KBM-7 (cell line): ENCODE results near the gene DRAXIN.

Source experiments
- DNase-seq: peaks from one replicate; pipeline ENCODE4 v3.0.0-alpha.2; 2015
- in situ Hi-C: fragments of 300-500 bp; cut with MboI; formaldehyde crosslinking; loops from 2 replicates; pipeline ENCODE4 v1.14.3; 2020; ENCODE audit warnings: low sequenced_read_pairs, low pct_unique_long_range_greater_than_20kb, mixed read lengths

Gene DRAXIN

GRCh38 chr1:11728126-11728806 lies 36.8 kb downstream of the DRAXIN start:
- DNase-seq = no peak
- in situ Hi-C loops = loop anchor here (25.0 kb wide), 1 partner anchor 691 kb away; the partner anchor contains the start of gene MASP2

DNA sequence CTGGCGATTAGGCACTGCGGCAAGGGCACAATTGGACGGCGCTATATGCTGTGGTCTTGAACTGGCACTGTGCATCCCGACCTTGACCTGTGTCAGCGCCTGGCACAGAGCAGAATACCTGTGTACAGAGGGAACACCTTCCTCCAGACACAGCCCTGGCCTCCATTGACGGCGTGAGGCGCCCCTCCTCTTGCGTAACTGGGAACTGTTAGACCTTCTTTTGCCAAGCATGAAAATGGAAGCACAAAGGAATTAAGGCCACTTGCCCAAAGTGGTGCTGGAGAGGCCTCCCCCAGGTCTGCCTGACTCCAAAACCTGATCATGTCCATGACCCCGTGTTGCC lies 37.6 kb downstream of the DRAXIN start:
- in situ Hi-C loops = loop anchor here (25.0 kb wide), 1 partner anchor 692 kb away; the partner anchor contains the start of gene MASP2
- DNase-seq = no peak

DNA sequence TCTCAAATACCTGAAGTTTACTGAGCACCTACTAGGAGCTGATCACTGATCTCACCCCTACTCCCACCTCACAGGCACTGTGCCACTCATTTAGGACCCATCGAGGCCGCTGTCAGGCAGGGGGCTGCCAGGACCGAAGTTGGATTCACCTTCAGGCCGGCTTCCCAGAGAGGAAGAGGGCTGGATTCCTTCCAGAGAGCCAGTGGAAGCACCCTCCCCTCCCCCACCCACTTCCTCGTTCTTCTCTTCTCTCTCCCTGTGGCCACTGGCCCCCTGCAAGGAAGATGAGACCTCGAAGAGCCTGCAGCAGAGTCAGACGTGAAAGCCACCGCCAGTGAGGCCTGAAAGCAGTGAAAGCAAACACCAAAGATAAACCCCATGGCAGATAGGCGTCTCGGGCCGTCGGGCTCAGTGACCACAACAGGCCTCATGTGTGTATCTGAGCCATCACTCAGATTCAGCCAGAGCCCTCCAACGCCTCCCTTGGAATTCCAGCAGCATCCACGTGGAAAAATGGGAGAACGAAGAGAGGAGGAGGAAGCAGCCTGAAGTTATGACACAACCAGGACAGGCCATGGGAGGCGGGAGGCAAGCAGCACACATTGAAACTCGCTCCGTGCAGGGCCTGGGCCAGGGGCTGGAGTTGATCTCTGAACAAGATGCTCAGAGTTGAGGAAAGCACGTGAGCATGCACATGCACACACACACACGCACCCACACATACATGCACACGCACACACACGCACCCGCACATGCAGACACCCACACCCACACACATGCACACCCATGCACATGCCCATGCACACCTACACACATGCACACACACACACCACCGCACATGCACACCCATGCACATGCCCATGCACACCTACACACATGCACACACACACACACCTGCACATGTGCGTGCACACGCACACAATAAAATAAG lies 38.3 kb downstream of the DRAXIN start:
- no peak for DNase-seq
- in situ Hi-C loops = loop anchor here (25.0 kb wide), 1 partner anchor 692 kb away; the partner anchor contains the start of gene MASP2

- DNase-seq = peak; percentile 84
- in situ Hi-C loops = loop anchor here (25.0 kb wide), 1 partner anchor 693 kb away; the partner anchor contains the start of gene MASP2
Measured at GRCh38 chr1:11730429-11730891, 39.0 kb downstream of the DRAXIN start.

DNA sequence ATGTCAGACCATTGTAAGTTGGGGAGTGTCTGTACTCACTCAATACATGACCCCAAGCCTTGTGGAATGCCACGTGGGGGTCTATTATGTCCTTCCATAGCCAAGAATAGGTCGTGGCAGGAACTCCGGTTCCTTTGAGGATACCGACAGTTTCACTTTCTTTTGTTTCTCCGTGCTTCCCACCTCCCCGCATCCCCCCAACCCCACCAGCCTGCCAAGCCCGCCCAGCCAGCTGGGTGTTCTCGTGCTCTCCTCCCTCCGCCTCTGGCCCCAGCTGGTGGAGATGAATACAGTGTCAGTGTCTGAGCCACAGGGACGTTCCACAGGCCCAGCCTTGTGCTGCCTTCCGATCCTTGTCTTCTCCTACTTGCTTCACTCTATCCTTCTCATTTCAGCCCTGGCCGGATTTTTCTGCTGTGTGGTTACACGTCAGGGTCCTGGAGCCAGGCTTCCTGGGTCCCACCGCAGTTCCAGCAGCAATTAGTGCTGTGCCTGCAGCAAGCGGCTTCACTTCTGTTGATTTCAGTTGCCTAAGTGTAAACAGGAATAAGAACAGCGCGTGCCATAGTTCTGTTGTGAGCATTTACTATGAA lies 40.3 kb downstream of the DRAXIN start:
- in situ Hi-C loops = loop anchor here (25.0 kb wide), 1 partner anchor 694 kb away; the partner anchor contains the start of gene MASP2
- DNase-seq = no peak

DNA sequence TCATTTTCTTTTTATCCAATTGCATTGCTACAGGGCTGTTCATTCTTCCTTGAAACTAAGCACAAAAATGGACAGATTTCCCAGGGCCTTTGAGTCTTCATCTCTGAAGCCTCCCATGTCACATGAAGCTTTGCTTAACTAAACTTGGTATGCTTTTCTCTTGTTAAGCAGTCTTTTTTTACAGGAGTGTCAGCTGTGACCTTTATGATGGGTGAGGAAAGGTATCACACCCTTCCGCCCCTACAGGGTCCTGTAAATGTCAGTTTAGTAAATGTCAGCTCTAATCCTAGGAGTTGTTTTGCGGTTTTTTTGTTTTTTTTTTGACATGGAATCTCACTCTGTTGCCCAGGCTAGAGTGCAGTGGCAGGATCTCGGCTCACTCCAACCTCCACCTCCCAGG lies 41.8 kb downstream of the DRAXIN start:
- DNase-seq = no peak
- in situ Hi-C loops = loop anchor here (25.0 kb wide), 1 partner anchor 696 kb away; the partner anchor contains the start of gene MASP2

DNA sequence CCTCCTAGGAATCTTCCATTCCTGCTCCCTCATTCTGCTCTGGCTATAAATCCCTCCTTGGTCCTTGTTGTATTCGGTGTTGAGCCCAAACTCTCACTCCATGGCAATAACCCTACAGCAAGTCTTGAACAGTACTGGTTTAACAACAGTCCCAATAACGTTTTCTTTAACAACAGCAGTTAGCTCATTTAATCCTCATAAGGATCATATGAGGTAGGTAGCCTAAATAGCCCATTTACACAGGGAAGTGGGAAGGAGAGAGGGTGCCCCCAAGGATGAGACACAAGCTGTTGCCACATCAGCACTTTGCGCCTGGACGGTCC lies 44.0 kb downstream of the DRAXIN start:
- DNase-seq = no peak
- in situ Hi-C loops = loop anchor here (25.0 kb wide), 1 partner anchor 698 kb away; the partner anchor contains the start of gene MASP2

GRCh38 chr1:11735854-11736745 lies 44.6 kb downstream of the DRAXIN start, which contains the start of gene AGTRAP:
TSS of gene AGTRAP (plus strand) at chr1:11736136. CDS start at chr1:11736209, 73 bp downstream.
- in situ Hi-C loops = loop anchor here (25.0 kb wide), 1 partner anchor 699 kb away; the partner anchor contains the start of gene MASP2
- no peak for DNase-seq

DNA sequence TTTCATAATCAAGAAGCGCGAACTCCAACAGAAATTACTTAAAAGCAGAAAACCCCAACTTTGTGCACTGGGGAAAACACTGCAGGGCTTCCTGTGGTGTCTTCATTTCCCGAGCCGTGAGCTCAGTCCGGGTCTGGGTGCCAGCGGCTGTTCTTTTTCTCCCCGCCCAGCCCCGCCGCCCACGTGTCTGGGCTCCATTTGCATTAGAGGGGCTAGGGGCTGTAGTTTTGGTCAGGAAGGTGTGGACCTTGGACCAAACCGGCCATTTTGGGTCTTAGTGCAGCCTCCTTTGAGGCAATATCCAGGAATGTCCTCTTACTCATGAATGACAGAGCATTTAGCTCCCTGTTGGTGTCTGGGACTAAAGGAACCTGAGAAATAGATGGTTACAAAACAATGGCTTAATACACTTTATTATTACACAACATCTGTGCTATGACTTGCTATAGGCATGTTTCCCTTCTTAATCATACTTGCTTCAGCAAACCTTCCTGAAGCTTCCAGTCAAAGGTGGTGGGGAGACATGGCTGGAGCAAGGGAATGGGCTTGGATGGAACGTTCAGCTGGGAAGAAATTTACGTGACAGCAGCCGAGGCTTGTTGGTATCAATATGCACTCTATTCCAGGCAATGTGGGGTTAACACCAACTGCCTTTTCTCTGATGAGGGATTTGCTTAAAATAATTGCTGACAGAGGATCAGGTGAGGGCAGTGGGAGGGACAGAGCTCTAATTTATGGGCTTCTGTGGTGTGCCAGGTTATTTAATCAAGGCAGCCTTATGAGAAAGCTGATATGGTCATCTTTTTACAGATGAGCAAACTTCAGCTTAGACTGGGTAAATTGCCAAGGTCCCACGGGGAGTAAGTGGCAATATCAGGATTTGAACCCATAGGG lies 45.5 kb downstream of the DRAXIN start:
- peak; percentile 20 for DNase-seq
- in situ Hi-C loops = loop anchor here (25.0 kb wide), 1 partner anchor 700 kb away; the partner anchor contains the start of gene MASP2

GRCh38 chr1:11738096-11738495 lies 46.6 kb downstream of the DRAXIN start:
- no peak for DNase-seq
- in situ Hi-C loops = loop anchor here (25.0 kb wide), 1 partner anchor 701 kb away; the partner anchor contains the start of gene MASP2

- in situ Hi-C loops = loop anchor here (25.0 kb wide), 1 partner anchor 701 kb away; the partner anchor contains the start of gene MASP2
- DNase-seq = peak; percentile 41
Measured at GRCh38 chr1:11738783-11739182, 47.3 kb downstream of the DRAXIN start.

DNA sequence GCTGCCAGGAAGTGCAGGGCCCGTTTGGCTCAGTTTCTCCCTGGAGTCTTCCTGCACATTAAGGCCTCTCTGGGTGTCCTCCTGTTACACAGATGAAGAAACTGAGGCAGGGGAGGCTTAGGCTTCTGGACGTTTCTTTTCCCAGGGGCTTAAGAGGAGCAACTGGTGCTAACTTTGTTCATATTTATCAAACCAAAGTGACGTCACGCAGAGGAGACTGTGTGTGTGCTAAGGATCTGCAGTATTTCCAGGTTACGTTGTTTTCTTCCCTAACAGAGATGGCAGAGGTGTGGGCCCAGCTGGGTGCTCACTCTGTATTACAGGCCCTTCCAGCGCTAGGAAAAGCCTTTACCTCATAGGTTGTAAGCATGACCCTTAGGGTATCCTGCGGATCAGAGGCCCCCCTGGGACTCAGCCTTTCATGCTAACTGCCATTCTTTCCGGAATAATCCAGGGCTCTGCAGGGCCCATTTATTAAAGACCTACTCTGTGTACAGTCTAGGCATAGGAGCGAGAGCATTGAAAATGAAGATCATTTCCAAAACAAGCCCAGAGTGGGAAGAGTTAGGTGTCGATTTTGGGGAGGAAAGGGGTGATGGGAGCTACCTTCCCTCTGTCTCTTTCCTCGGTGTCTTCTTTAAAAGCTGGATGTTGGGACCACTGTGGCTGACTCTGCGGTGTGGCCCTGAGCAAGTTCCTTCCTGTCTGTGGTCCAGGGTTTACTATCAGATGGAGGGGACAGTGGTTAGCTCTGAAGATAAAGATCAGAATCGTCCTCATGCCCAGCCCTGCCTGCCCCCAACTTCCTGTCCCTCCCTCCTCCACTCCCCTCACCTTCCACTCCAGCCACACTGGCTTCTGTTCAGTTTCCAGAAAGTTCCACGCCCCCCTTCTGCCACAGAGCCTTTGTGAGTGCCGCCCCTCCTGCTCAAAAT lies 49.0 kb downstream of the DRAXIN start:
- DNase-seq = peak; percentile 93
- in situ Hi-C loops = loop anchor here (25.0 kb wide), 1 partner anchor 703 kb away; the partner anchor contains the start of gene MASP2

DNA sequence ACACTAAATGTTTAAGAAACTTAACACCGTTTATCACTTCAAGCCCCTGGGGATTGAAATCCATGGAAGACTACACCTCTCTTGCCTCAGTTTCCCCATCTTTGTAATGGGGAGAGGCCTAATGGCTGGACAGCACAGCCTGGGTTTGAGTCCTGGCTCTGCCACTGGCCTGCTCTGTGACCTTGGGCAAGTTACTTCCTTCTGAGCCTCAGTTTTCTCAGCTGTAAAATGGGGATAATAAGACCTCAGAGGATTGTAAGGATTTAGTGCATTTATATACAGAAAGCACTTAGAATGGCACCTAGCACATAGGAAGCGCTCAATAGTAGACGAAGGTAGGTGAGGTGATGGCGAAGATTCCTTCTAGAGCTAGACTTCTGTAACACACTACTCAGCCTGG lies 50.0 kb downstream of the DRAXIN start:
- in situ Hi-C loops = loop anchor here (25.0 kb wide), 1 partner anchor 704 kb away; the partner anchor contains the start of gene MASP2
- no peak for DNase-seq

- in situ Hi-C loops = loop anchor here (25.0 kb wide), 1 partner anchor 705 kb away; the partner anchor contains the start of gene MASP2
- no peak for DNase-seq
Measured at GRCh38 chr1:11741919-11742558, 50.5 kb downstream of the DRAXIN start.

- DNase-seq = no peak
- in situ Hi-C loops = loop anchor here (25.0 kb wide), 1 partner anchor 707 kb away; the partner anchor contains the start of gene MASP2
Measured at GRCh38 chr1:11744287-11744686, 52.8 kb downstream of the DRAXIN start.
